GM12891 (cell line): ENCODE data around the gene DPH2.

Source experiments
- DNase-seq: peaks from one replicate; pipeline ENCODE4 v3.0.0; 2011; ENCODE audit warnings: low spot score; ENCODE audit not compliant: insufficient read length
- FAIRE-seq: peaks from 2 replicates; lab custom pipeline; 2011; peaks lifted over from hg19 to GRCh38; lab: Jason Lieb, UNC
- PAX5 ChIP-seq: IDR thresholded peaks from 2 replicates; pipeline ENCODE4 v1.6.1; 2011; ENCODE audit warnings: low read length, moderate library complexity, mild to moderate bottlenecking; ENCODE audit not compliant: insufficient read depth, severe bottlenecking
- POLR2A ChIP-seq: IDR thresholded peaks from 2 replicates; pipeline ENCODE4 v1.6.1; 2011; ENCODE audit warnings: low read depth, low read length, control low read depth
- POLR2AphosphoS5 ChIP-seq: IDR thresholded peaks from 2 replicates; pipeline ENCODE4 v1.6.1; 2011; ENCODE audit warnings: low read depth, low read length, control low read depth
- POU2F2 ChIP-seq: IDR thresholded peaks from 2 replicates; pipeline ENCODE4 v1.6.1; 2011; ENCODE audit warnings: low read depth, mild to moderate bottlenecking, control low read depth, low read length, moderate library complexity
- SPI1 ChIP-seq: IDR thresholded peaks from 2 replicates; pipeline ENCODE4 v1.6.1; 2011; ENCODE audit warnings: low read depth, low read length, control low read depth
- TAF1 ChIP-seq: IDR thresholded peaks from 2 replicates; pipeline ENCODE4 v1.6.1; 2011; ENCODE audit warnings: low read depth, low read length, control low read depth

DPH2 gene

GRCh38 chr1:44014365-44015104 is 44.7 kb downstream of the DPH2 start:
- FAIRE-seq (no peak), DNase-seq (no peak)
- TF ChIP-seq SPI1 (no peak), POLR2A (no peak), PAX5 (no peak), TAF1 (no peak), POLR2AphosphoS5 (no peak), POU2F2 (no peak)

- TF ChIP-seq POLR2AphosphoS5 (no peak), PAX5 (no peak)
- DNase-seq (no peak), FAIRE-seq (no peak)
Observed at GRCh38 chr1:44015206-44015605, 45.4 kb downstream of the DPH2 start.

- no peak for FAIRE-seq
- DNase-seq: no peak
- no peak for TF ChIP-seq TAF1
- TF ChIP-seq POU2F2: no peak
- no peak for TF ChIP-seq PAX5
- no peak for TF ChIP-seq POLR2AphosphoS5
- TF ChIP-seq SPI1: no peak
- TF ChIP-seq POLR2A: no peak
Observed at GRCh38 chr1:44016041-44016889, 46.5 kb downstream of the DPH2 start.

- no peak for FAIRE-seq
- no peak for DNase-seq
- no peak for TF ChIP-seq TAF1
- no peak for TF ChIP-seq POLR2AphosphoS5
- TF ChIP-seq POLR2A: no peak
- no peak for TF ChIP-seq POU2F2
- TF ChIP-seq PAX5: no peak
- TF ChIP-seq SPI1: no peak
Observed at GRCh38 chr1:44016890-44017400, 47.1 kb downstream of the DPH2 start.

- no peak for FAIRE-seq
- TF ChIP-seq TAF1 (no peak), POU2F2 (no peak)
- no peak for DNase-seq
Observed at GRCh38 chr1:44019466-44019948, 49.7 kb downstream of the DPH2 start.

GRCh38 chr1:44020464-44020863 is 50.7 kb downstream of the DPH2 start:
- FAIRE-seq: no peak
- no peak for DNase-seq
- no peak for TF ChIP-seq POLR2A
- TF ChIP-seq POU2F2: no peak
- TF ChIP-seq PAX5: no peak
- TF ChIP-seq TAF1: no peak
- no peak for TF ChIP-seq POLR2AphosphoS5
- no peak for TF ChIP-seq SPI1

- DNase-seq (no peak), FAIRE-seq (no peak)
- no peak for TF ChIP-seq TAF1
Observed at GRCh38 chr1:44021156-44021555, 51.3 kb downstream of the DPH2 start.

- FAIRE-seq: no peak
- no peak for TF ChIP-seq SPI1
- no peak for DNase-seq
Observed at GRCh38 chr1:44021581-44022321, 51.9 kb downstream of the DPH2 start.
